ENCODE measurements around the gene LIPC. TPM values are rescaled to one million over a fixed set of nuclear protein-coding genes. Genes with fewer than 3 reads are reported as not detected.

Gene LIPC
- total RNA-seq, 1 experiment from 2014 or later, result not detected

DNA sequence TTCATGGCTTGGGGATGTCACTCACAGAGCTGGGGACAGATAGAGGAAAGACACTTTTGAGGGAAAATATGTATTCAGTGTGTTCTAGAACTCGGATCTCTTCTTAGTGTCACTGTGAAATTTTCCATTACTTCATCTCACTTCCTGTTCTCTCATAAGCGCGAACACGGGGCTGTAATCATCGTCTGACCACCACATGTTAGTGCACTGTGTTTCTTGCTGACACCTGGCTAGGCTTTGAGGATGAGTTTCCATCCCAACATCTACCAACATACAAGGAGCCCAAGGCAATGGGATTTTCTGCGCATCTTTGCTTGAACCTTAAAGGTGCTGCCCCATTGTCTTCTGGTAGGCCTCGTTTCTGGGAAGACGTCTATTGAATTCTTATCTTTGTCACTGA lies 84.0 kb downstream of the LIPC start:
- ChIA-PET POLR2A (no interaction called here), RAD21 (ENCODE audit: low non-redundant PET in 1 of 2, low total read pairs in 2 of 2, uncharacterized antibody in 2 of 2, unreplicated experiment in 2 of 2) (no interaction called here), CTCF (no interaction called here)
- TF ChIP-seq TCF7L2 (IDR thresholded peaks at IDR 0.05; ENCODE audit: borderline replicate concordance, extremely low read depth, insufficient read depth, insufficient read length) (no peak), EZH2phosphoT487 (IDR thresholded peaks at IDR 0.05; ENCODE audit: borderline replicate concordance) (no peak), ZFX (IDR thresholded peaks at IDR 0.05) (no peak), FOSL1 (IDR thresholded peaks at IDR 0.05; ENCODE audit: low read depth) (no peak), SP1 (IDR thresholded peaks at IDR 0.05; ENCODE audit: low read depth) (no peak)
- Histone ChIP-seq H3K4me2 (ENCODE audit: low read length) (no peak overlapping the region), H3K36me3 (ENCODE audit: control insufficient read depth in 1 of 2, insufficient read depth in 2 of 2, low read length in 2 of 2) (no peaks in the 10 kb centered on the region), H3K27me3 (ENCODE audit: insufficient read depth, low read length) (no peaks in the 10 kb centered on the region), H3K9me3 (ENCODE audit: control insufficient read depth in 1 of 2, insufficient read depth in 1 of 2, low read depth in 1 of 2, low read length in 2 of 2) (no peaks in the 10 kb centered on the region), H3K79me2 (ENCODE audit: insufficient read depth, low read length) (no peaks in the 10 kb centered on the region), H4K20me1 (ENCODE audit: insufficient read depth) (no peaks in the 10 kb centered on the region), H2AFZ (ENCODE audit: low read depth, low read length, poor library complexity, severe bottlenecking) (no peak overlapping the region), H3K4me1 (ENCODE audit: control insufficient read depth in 1 of 2, insufficient read depth in 2 of 2, low read length in 2 of 2) (peaks cover 0 to 3% of the 10 kb centered on the region in 2 experiments; a peak in 3 of 4 replicates), H3K9me2 (ENCODE audit: insufficient read depth) (no peaks in the 10 kb centered on the region), H3K4me3 (replicated peaks in 1 of 2; ENCODE audit: low read depth in 1 of 2, low read length in 2 of 2) (no peak overlapping the region), H3K9ac (ENCODE audit: low read length) (no peak overlapping the region), H3K27ac (ENCODE audit: low read depth, low read length) (no peak overlapping the region)
- intact Hi-C loops (cut with micrococcal nuclease), result no loop called here
- no peak for DNase-seq (ENCODE audit: low read depth, low spot score)
- BruUV-seq (replicated peaks), result no TSS peak
- ATAC-seq, result no peak

GRCh38 chr15:58517252-58517681 lies 85.5 kb downstream of the LIPC start:
- no peaks in the 10 kb centered on the region for H4K20me1 ChIP-seq (ENCODE audit: insufficient read depth)
- ATAC-seq, result peak; percentile 83
- H3K4me2 ChIP-seq (ENCODE audit: low read length), result no peak overlapping the region
- H2AFZ ChIP-seq (ENCODE audit: low read depth, low read length, poor library complexity, severe bottlenecking), result no peak overlapping the region
- no peak overlapping the region for H3K4me3 ChIP-seq (replicated peaks in 1 of 2; ENCODE audit: low read depth in 1 of 2, low read length in 2 of 2)
- POLR2A ChIA-PET, result no interaction called here
- H3K27ac ChIP-seq (ENCODE audit: low read depth, low read length), result no peak overlapping the region
- RAD21 ChIA-PET (ENCODE audit: low non-redundant PET in 1 of 2, low total read pairs in 2 of 2, uncharacterized antibody in 2 of 2, unreplicated experiment in 2 of 2), result no interaction called here
- TF ChIP-seq CEBPB (IDR thresholded peaks at IDR 0.05; ENCODE audit: low read depth) (no peak), RAD21 (IDR thresholded peaks at IDR 0.05; ENCODE audit: low read depth) (peak; percentile 53)
- TF ChIP-seq, protein P1, sequence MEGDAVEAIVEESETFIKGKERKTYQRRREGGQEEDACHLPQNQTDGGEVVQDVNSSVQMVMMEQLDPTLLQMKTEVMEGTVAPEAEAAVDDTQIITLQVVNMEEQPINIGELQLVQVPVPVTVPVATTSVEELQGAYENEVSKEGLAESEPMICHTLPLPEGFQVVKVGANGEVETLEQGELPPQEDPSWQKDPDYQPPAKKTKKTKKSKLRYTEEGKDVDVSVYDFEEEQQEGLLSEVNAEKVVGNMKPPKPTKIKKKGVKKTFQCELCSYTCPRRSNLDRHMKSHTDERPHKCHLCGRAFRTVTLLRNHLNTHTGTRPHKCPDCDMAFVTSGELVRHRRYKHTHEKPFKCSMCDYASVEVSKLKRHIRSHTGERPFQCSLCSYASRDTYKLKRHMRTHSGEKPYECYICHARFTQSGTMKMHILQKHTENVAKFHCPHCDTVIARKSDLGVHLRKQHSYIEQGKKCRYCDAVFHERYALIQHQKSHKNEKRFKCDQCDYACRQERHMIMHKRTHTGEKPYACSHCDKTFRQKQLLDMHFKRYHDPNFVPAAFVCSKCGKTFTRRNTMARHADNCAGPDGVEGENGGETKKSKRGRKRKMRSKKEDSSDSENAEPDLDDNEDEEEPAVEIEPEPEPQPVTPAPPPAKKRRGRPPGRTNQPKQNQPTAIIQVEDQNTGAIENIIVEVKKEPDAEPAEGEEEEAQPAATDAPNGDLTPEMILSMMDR (IDR thresholded peaks at IDR 0.05 in 2 of 3, conservative IDR thresholded peaks at IDR 0.05 in 1 of 3; ENCODE audit: borderline replicate concordance in 1 of 3, insufficient read depth in 1 of 3, low read depth in 2 of 3, low read length in 2 of 3), result peak in 2 of 3 experiments; percentile 38 to 45; a peak in 4 of 6 replicates
- H3K27me3 ChIP-seq (ENCODE audit: insufficient read depth, low read length), result no peaks in the 10 kb centered on the region
- no peak overlapping the region for H3K9ac ChIP-seq (ENCODE audit: low read length)
- intact Hi-C loops (cut with micrococcal nuclease), result no loop called here
- H3K36me3 ChIP-seq (ENCODE audit: control insufficient read depth in 1 of 2, insufficient read depth in 2 of 2, low read length in 2 of 2), result no peaks in the 10 kb centered on the region
- no peaks in the 10 kb centered on the region for H3K9me2 ChIP-seq (ENCODE audit: insufficient read depth)
- H3K79me2 ChIP-seq (ENCODE audit: insufficient read depth, low read length), result no peaks in the 10 kb centered on the region
- BruUV-seq (replicated peaks), result no TSS peak
- H3K4me1 ChIP-seq (ENCODE audit: control insufficient read depth in 1 of 2, insufficient read depth in 2 of 2, low read length in 2 of 2), result peaks cover 9 to 18% of the 10 kb centered on the region in 2 experiments; a peak in 3 of 4 replicates
- DNase-seq (ENCODE audit: low read depth, low spot score), result peak; percentile 6
- no peaks in the 10 kb centered on the region for H3K9me3 ChIP-seq (ENCODE audit: control insufficient read depth in 1 of 2, insufficient read depth in 1 of 2, low read depth in 1 of 2, low read length in 2 of 2)
- CTCF ChIA-PET, result interaction anchor here (0.6 to 1.4 kb wide), 5 partner anchors 10 to 289 kb away, joined by 3 to 4 read pairs (median 3); no protein-coding TSS in a partner anchor
